ENCODE measurements around the gene KRTAP4-12. TPM values are rescaled to one million over a fixed set of nuclear protein-coding genes. Genes with fewer than 3 reads are reported as not detected.
"Not testable (repeated sequence)": the region's sequence is repeated elsewhere in the genome, so short reads cannot be mapped to it uniquely, and the experiment has no call there.

The KRTAP4-12 gene
- total RNA-seq, 1 donor from 2014 or later: not detected

DNA sequence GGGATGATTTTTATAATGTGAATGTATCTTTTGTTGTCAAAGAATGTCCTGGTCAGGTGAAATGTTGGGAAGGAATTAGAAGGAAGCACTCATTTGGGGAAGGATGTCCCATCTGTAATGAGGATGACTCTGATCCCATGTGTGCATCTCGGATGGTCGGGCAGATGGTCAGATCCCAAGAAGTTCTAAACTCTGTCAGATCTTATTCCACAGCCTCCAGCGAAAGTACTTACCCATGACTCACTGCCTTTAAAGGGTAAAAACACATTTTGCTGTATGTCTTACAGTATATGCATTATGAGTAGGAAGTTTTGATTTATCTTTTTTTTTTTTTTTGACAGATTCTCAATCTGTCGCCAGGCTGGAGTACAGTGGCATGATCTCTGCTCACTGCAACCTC, 5.3 kb downstream of the KRTAP4-12 start:
- no peak overlapping the region for H3K4me3 Mint-ChIP-seq (ENCODE audit: unreplicated experiment)
- TF ChIP-seq, protein P1, sequence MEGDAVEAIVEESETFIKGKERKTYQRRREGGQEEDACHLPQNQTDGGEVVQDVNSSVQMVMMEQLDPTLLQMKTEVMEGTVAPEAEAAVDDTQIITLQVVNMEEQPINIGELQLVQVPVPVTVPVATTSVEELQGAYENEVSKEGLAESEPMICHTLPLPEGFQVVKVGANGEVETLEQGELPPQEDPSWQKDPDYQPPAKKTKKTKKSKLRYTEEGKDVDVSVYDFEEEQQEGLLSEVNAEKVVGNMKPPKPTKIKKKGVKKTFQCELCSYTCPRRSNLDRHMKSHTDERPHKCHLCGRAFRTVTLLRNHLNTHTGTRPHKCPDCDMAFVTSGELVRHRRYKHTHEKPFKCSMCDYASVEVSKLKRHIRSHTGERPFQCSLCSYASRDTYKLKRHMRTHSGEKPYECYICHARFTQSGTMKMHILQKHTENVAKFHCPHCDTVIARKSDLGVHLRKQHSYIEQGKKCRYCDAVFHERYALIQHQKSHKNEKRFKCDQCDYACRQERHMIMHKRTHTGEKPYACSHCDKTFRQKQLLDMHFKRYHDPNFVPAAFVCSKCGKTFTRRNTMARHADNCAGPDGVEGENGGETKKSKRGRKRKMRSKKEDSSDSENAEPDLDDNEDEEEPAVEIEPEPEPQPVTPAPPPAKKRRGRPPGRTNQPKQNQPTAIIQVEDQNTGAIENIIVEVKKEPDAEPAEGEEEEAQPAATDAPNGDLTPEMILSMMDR (IDR thresholded peaks at IDR 0.05; ENCODE audit: unreplicated experiment): no peak
- peaks cover 2% of the 10 kb centered on the region for H3K27me3 Mint-ChIP-seq (ENCODE audit: unreplicated experiment)
- no peak overlapping the region for H3K27ac Mint-ChIP-seq (ENCODE audit: unreplicated experiment)
- H3K4me1 Mint-ChIP-seq (ENCODE audit: unreplicated experiment): peaks cover 8% of the 10 kb centered on the region
- DNase-seq (ENCODE audit: low spot score): no peak
- peaks cover 4% of the 10 kb centered on the region for H3K36me3 Mint-ChIP-seq (ENCODE audit: low read depth, unreplicated experiment)
- no peaks in the 10 kb centered on the region for H3K9me3 Mint-ChIP-seq (ENCODE audit: unreplicated experiment)

DNA sequence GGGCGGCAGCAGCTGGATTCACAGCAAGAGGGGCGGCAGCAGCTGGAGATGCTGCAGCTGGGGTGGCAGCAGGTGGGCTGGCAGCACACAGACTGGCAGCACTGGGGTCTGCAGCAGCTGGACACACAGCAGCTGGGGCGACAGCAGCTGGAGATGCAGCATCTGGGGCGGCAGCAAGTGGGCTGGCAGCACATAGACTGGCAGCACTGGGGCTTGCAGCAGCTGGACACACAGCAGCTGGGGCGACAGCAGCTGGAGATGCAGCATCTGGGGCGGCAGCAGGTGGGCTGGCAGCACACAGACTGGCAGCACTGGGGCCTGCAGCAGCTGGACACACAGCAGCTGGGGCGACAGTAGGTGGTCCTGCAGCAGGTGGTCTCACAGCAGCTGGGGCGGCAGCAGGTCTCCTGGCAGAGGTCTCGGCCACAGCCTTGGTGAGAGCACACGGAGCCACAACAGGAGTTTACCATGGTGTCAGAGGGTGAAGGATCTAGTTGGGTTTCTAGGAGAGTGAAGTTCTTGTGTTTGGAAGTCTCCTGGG, 6.1 kb downstream of the KRTAP4-12 start, which contains the start of gene KRTAP4-11:
KRTAP4-11 (minus strand) TSS at position 528 of the 541 bp plus-strand sequence; CDS start at position 470, 58 bp downstream.
- DNase-seq (ENCODE audit: low spot score); H3K27me3 Mint-ChIP-seq (ENCODE audit: unreplicated experiment); H3K9me3 Mint-ChIP-seq (ENCODE audit: unreplicated experiment); H3K27ac Mint-ChIP-seq (ENCODE audit: unreplicated experiment); H3K36me3 Mint-ChIP-seq (ENCODE audit: low read depth, unreplicated experiment); H3K4me3 Mint-ChIP-seq (ENCODE audit: unreplicated experiment); H3K4me1 Mint-ChIP-seq (ENCODE audit: unreplicated experiment): not testable (repeated sequence)

DNA sequence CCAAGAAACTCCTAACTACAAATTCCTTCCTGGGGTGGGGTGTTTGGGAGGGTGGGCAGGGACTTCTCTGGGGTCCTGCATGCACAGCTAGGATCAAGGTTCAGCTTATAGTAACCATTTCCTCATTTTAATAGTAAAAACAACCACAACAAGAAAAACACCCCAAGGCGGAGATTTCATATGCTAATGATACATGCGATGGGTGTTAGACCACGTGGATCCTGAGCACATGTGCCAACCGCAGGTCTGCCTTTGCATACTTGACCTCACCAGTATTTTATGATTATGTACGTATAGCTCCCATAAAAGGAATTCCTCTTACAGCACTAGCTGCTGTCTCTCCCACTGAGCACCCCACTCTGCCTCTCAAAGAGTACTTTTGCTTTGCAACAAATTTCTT, 7.7 kb downstream of the KRTAP4-12 start:
- Mint-ChIP-seq H3K27me3 (ENCODE audit: unreplicated experiment) (peaks cover 2% of the 10 kb centered on the region), H3K4me1 (ENCODE audit: unreplicated experiment) (peaks cover 8% of the 10 kb centered on the region), H3K4me3 (ENCODE audit: unreplicated experiment) (no peak overlapping the region), H3K36me3 (ENCODE audit: low read depth, unreplicated experiment) (peaks cover 4% of the 10 kb centered on the region), H3K27ac (ENCODE audit: unreplicated experiment) (no peak overlapping the region), H3K9me3 (ENCODE audit: unreplicated experiment) (no peaks in the 10 kb centered on the region)
- TF ChIP-seq, protein P1 (IDR thresholded peaks at IDR 0.05; ENCODE audit: unreplicated experiment): no peak
- DNase-seq (ENCODE audit: low spot score): no peak

DNA sequence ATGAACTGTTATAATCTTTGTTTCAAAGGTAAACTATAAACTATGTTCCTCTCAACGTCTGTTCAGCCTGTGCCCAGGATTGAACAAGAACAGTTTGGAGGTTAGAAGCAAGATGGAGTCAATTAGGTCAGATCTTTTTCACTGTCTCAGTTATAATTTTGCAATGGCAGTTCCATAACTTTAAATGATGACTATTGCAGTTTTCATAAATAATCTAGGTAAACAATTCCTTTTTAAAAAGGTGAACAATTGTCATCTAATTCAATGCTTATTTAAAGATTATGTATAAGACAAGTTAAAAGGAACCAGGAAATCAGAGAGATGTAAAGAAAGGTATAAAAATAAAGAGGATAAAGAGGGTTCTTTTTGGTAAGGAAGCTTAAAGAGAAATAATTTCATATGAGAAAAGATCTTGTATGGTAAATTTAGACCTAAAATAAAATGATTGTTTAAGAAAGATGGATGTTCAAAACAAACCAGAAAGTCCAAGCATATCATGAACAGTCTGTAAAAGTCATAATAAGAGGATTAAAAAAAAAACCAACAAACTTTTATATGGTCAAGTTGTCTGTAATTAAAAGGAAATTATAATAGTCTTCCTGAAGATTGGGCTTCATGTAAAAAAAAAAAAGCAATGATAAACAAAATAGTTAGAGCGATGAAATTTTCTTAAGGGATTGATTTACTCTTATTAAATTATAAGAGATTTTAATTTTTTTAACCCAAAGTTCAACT, 12.7 kb downstream of the KRTAP4-12 start:
- Mint-ChIP-seq H3K4me1 (ENCODE audit: unreplicated experiment) (peaks cover 6% of the 10 kb centered on the region), H3K27ac (ENCODE audit: unreplicated experiment) (no peak overlapping the region), H3K9me3 (ENCODE audit: unreplicated experiment) (no peaks in the 10 kb centered on the region), H3K27me3 (ENCODE audit: unreplicated experiment) (no peaks in the 10 kb centered on the region), H3K36me3 (ENCODE audit: low read depth, unreplicated experiment) (no peaks in the 10 kb centered on the region), H3K4me3 (ENCODE audit: unreplicated experiment) (no peak overlapping the region)
- TF ChIP-seq, protein P1 (IDR thresholded peaks at IDR 0.05; ENCODE audit: unreplicated experiment): no peak
- DNase-seq (ENCODE audit: low spot score): no peak

DNA sequence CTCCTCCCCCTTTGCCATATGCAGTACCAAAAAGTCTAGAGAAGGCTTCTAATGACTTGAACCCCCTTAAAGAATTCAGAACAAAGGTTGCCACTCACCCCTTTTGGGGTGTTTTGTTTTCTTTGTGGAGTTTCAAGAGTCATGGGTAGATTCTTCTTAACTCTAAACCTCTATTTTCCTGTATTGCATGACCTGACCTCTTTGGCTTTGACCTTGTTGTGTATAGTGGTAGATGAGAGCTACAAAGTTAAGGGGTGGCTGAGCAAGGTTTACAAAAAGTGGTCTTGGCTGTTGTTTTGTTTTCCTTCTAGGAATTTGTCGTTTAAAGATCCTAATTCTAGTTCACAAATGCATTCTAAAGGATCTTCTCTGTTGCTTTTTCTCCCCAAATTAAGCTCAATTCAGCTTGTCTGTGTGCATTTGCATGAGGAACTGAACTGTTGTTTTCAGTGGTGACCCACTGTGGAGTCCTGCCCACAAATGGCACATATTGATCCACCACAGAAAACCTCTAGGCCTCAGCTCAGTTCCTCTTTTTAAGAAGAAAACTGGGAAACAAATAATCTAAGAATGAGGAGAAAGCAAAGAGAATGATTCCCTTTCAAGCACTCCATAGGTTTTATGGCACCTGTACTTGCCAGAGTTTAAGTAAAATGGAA, 15.1 kb downstream of the KRTAP4-12 start:
- H3K4me3 Mint-ChIP-seq (ENCODE audit: unreplicated experiment); H3K27me3 Mint-ChIP-seq (ENCODE audit: unreplicated experiment); H3K27ac Mint-ChIP-seq (ENCODE audit: unreplicated experiment); DNase-seq (ENCODE audit: low spot score); H3K9me3 Mint-ChIP-seq (ENCODE audit: unreplicated experiment); H3K36me3 Mint-ChIP-seq (ENCODE audit: low read depth, unreplicated experiment); H3K4me1 Mint-ChIP-seq (ENCODE audit: unreplicated experiment): not testable (repeated sequence)

Data from endothelial cell (in vitro differentiated cells).